HL-60 (cell line): ENCODE data around the gene SCYGR8.

ENCODE experiments used
- POLR2AphosphoS5 ChIP-seq: IDR thresholded peaks from 2 replicates; pipeline ENCODE4 v1.6.1; 2012; ENCODE audit warnings: low read depth
- TF ChIP-seq, protein P1 (sequence below): IDR thresholded peaks from one replicate; pipeline ENCODE4 v1.5.1; 2011; ENCODE audit warnings: low read length, control low read depth, inconsistent platforms; ENCODE audit not compliant: insufficient read depth
- TF ChIP-seq, protein P2 (sequence below): IDR thresholded peaks from 2 replicates; pipeline ENCODE4 v1.6.1; 2012; ENCODE audit warnings: low read depth; ENCODE audit not compliant: insufficient replicate concordance

DNA sequence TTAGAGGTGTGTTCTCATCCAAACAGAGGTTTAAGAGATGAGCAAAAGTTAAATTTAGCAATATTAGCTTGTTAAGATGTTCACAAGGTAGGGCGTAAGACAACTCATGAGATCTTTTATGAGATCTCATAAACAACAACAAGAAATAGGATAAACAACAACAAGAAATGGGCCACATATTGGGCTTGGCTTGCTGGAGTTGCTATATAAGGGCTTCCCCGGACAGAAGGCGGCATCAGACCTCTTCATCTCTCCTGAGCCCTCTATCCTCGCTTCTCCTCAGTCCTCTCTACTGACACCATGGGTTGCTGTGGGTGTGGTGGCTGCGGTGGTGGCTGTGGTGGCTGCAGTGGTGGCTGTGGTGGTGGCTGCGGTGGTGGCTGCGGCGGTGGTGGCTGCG is at the start of gene SCYGR8:
- TF ChIP-seq POLR2AphosphoS5 = no peak
- TF ChIP-seq, protein P1, sequence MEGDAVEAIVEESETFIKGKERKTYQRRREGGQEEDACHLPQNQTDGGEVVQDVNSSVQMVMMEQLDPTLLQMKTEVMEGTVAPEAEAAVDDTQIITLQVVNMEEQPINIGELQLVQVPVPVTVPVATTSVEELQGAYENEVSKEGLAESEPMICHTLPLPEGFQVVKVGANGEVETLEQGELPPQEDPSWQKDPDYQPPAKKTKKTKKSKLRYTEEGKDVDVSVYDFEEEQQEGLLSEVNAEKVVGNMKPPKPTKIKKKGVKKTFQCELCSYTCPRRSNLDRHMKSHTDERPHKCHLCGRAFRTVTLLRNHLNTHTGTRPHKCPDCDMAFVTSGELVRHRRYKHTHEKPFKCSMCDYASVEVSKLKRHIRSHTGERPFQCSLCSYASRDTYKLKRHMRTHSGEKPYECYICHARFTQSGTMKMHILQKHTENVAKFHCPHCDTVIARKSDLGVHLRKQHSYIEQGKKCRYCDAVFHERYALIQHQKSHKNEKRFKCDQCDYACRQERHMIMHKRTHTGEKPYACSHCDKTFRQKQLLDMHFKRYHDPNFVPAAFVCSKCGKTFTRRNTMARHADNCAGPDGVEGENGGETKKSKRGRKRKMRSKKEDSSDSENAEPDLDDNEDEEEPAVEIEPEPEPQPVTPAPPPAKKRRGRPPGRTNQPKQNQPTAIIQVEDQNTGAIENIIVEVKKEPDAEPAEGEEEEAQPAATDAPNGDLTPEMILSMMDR = no peak
- TF ChIP-seq, protein P2, sequence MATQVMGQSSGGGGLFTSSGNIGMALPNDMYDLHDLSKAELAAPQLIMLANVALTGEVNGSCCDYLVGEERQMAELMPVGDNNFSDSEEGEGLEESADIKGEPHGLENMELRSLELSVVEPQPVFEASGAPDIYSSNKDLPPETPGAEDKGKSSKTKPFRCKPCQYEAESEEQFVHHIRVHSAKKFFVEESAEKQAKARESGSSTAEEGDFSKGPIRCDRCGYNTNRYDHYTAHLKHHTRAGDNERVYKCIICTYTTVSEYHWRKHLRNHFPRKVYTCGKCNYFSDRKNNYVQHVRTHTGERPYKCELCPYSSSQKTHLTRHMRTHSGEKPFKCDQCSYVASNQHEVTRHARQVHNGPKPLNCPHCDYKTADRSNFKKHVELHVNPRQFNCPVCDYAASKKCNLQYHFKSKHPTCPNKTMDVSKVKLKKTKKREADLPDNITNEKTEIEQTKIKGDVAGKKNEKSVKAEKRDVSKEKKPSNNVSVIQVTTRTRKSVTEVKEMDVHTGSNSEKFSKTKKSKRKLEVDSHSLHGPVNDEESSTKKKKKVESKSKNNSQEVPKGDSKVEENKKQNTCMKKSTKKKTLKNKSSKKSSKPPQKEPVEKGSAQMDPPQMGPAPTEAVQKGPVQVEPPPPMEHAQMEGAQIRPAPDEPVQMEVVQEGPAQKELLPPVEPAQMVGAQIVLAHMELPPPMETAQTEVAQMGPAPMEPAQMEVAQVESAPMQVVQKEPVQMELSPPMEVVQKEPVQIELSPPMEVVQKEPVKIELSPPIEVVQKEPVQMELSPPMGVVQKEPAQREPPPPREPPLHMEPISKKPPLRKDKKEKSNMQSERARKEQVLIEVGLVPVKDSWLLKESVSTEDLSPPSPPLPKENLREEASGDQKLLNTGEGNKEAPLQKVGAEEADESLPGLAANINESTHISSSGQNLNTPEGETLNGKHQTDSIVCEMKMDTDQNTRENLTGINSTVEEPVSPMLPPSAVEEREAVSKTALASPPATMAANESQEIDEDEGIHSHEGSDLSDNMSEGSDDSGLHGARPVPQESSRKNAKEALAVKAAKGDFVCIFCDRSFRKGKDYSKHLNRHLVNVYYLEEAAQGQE = no peak
